Germinal center (tissue), 1 donor: Measurements from ENCODE around the gene NXNL1.
"Not testable (repeated sequence)": the region's sequence is repeated elsewhere in the genome, so short reads cannot be mapped to it uniquely, and the experiment has no call there.

ENCODE experiments used
- DNase-seq: peaks from one replicate; pipeline ENCODE4 v3.0.0; 2012; ENCODE audit warnings: mixed read lengths, low spot score

The NXNL1 gene

GRCh38 chr19:17460372-17461230 lies at the start of gene NXNL1:
NXNL1 (minus strand) TSS chr19:17460926; CDS start chr19:17460869, 57 bp downstream.
- DNase-seq, result no peak

GRCh38 chr19:17508558-17508933 lies 47.8 kb upstream of the NXNL1 start:
- not testable (repeated sequence) for DNase-seq

- DNase-seq, result no peak
These were observed 46.0 kb upstream of the NXNL1 start for GRCh38 chr19:17506745-17507144.

GRCh38 chr19:17505223-17505622 lies 44.5 kb upstream of the NXNL1 start:
- no peak for DNase-seq

GRCh38 chr19:17504456-17504855 lies 43.7 kb upstream of the NXNL1 start:
- no peak for DNase-seq

GRCh38 chr19:17504030-17504429 lies 43.3 kb upstream of the NXNL1 start:
- no peak for DNase-seq

GRCh38 chr19:17503240-17503639 lies 42.5 kb upstream of the NXNL1 start:
- no peak for DNase-seq

- no peak for DNase-seq
These were observed 39.9 kb upstream of the NXNL1 start for GRCh38 chr19:17500447-17501198.

GRCh38 chr19:17499648-17500446 lies 39.1 kb upstream of the NXNL1 start:
- no peak for DNase-seq

GRCh38 chr19:17499025-17499424 lies 38.3 kb upstream of the NXNL1 start:
- DNase-seq, result not testable (repeated sequence)

GRCh38 chr19:17497149-17497798 lies 36.5 kb upstream of the NXNL1 start:
- no peak for DNase-seq

- DNase-seq, result peak; percentile 87
These were observed 35.7 kb upstream of the NXNL1 start for GRCh38 chr19:17496337-17496997.

GRCh38 chr19:17495639-17496296 lies 35.0 kb upstream of the NXNL1 start:
- no peak for DNase-seq

- DNase-seq, result no peak
These were observed 30.6 kb upstream of the NXNL1 start for GRCh38 chr19:17491287-17491686.

- DNase-seq, result no peak
These were observed 29.7 kb upstream of the NXNL1 start for GRCh38 chr19:17490411-17490810.

- DNase-seq, result no peak
These were observed 28.8 kb upstream of the NXNL1 start for GRCh38 chr19:17489392-17490030.

- peak; percentile 79 for DNase-seq
These were observed 28.1 kb upstream of the NXNL1 start for GRCh38 chr19:17488593-17489391.

- DNase-seq, result no peak
These were observed 26.8 kb upstream of the NXNL1 start for GRCh38 chr19:17487284-17488121.
